ENCODE data around the gene CD6.

GRCh38 chr11:61024938-61025820, 53.7 kb downstream of the CD6 start:
- TF ChIP-seq GATA3 (IDR thresholded peaks at IDR 0.05; ENCODE audit: low read depth, low read length) (no peak), GATA2 (IDR thresholded peaks at IDR 0.05; ENCODE audit: low read depth, low read length) (no peak)
